ENCODE measurements around the gene HAUS7.

HAUS7 gene

GRCh38 chrX:153469811-153470410 lies 465 bp downstream of the HAUS7 start:
- H3K4me3 ChIP-seq (ENCODE audit: control insufficient read depth, low read depth, low read length): peak overlapping the region; percentile 68
- DNase-seq (ENCODE audit: low read depth): peak; percentile 28
- no peak for TF ChIP-seq CTCF (conservative IDR thresholded peaks at IDR 0.05; ENCODE audit: control insufficient read depth, insufficient read depth, low read depth, low read length)

GRCh38 chrX:153468008-153468580 lies 2.3 kb downstream of the HAUS7 start:
- TF ChIP-seq CTCF (conservative IDR thresholded peaks at IDR 0.05; ENCODE audit: control insufficient read depth, insufficient read depth, low read depth, low read length): no peak
- no peak for DNase-seq (ENCODE audit: low read depth)
- no peak overlapping the region for H3K4me3 ChIP-seq (ENCODE audit: control insufficient read depth, low read depth, low read length)

GRCh38 chrX:153465691-153466380 lies 4.5 kb downstream of the HAUS7 start:
- DNase-seq (ENCODE audit: low read depth): no peak
- H3K4me3 ChIP-seq (ENCODE audit: control insufficient read depth, low read depth, low read length): no peak overlapping the region
- no peak for TF ChIP-seq CTCF (conservative IDR thresholded peaks at IDR 0.05; ENCODE audit: control insufficient read depth, insufficient read depth, low read depth, low read length)

- no peak overlapping the region for H3K4me3 ChIP-seq (ENCODE audit: control insufficient read depth, low read depth, low read length)
- DNase-seq (ENCODE audit: low read depth): no peak
- no peak for TF ChIP-seq CTCF (conservative IDR thresholded peaks at IDR 0.05; ENCODE audit: control insufficient read depth, insufficient read depth, low read depth, low read length)
These were observed 6.3 kb downstream of the HAUS7 start for GRCh38 chrX:153464116-153464515.

GRCh38 chrX:153463556-153463955 lies 6.8 kb downstream of the HAUS7 start:
- no peak overlapping the region for H3K4me3 ChIP-seq (ENCODE audit: control insufficient read depth, low read depth, low read length)
- no peak for DNase-seq (ENCODE audit: low read depth)
- no peak for TF ChIP-seq CTCF (conservative IDR thresholded peaks at IDR 0.05; ENCODE audit: control insufficient read depth, insufficient read depth, low read depth, low read length)

GRCh38 chrX:153463031-153463430 lies 7.3 kb downstream of the HAUS7 start:
- DNase-seq (ENCODE audit: low read depth): no peak

More at GRCh38 chrX:153463031-153463430, 7.3 kb downstream of the HAUS7 start:
- TF ChIP-seq CTCF (conservative IDR thresholded peaks at IDR 0.05; ENCODE audit: control insufficient read depth, insufficient read depth, low read depth, low read length): no peak
- no peak overlapping the region for H3K4me3 ChIP-seq (ENCODE audit: control insufficient read depth, low read depth, low read length)
